ENCODE data around the gene PSD.

PSD gene

GRCh38 chr10:102420181-102420713, 1.7 kb upstream of the PSD start:
- no peak for DNase-seq (ENCODE audit: low spot score)

DNA sequence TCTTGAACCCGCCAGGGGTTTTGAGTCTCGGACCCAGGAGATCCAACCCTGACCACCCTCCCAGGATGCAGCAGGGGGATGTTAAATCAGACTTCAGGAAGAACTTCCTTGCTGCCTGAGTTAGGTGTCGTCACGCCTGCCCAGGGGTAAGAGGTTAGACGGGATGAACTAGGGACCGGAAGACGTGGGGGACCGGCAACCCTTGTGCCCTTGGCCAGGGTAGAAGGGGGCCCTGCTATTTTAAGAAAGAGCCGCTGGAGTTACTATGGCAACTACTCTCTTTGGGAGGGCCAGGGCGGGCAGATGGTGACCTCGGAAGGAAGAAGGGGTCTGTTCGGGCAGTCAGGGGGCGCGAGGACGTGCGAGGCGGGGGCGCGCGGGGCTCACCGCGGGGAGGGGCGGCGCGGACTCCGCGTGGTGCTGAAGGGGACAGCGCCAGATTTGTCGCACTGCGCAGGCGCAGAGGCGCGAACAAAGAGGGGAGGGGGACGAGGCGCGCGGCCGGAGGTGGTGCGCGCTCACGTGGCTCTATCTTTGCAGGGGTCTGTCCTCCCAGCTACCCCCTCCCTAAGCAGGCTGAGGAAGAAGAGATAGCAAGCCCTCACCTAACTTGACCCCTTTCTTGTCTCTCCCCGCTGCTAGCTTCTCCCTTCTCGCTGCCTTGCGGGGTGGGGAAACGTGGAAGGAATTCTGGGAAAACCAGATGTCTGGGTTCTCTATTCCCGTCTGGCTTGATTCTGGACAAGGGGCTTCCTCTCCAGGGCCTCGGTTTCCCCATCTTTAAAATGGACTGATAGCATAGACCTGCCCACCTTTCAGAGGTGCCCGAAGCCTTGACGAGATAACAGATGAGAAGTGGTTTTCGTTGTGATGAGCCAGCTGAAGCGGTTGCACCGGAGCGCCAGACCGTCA, 940 bp upstream of the PSD start:
- peak; percentile 51 for DNase-seq (ENCODE audit: low spot score)

- no peak for DNase-seq (ENCODE audit: low spot score)
Observed at GRCh38 chr10:102416695-102417094, 1.9 kb downstream of the PSD start.

GRCh38 chr10:102416283-102416682, 2.3 kb downstream of the PSD start:
- DNase-seq (ENCODE audit: low spot score): no peak

- no peak for DNase-seq (ENCODE audit: low spot score)
Observed at GRCh38 chr10:102414749-102415148, 3.8 kb downstream of the PSD start.

- no peak for DNase-seq (ENCODE audit: low spot score)
Observed at GRCh38 chr10:102413806-102414561, 4.6 kb downstream of the PSD start.

- no peak for DNase-seq (ENCODE audit: low spot score)
Observed at GRCh38 chr10:102413053-102413705, 5.4 kb downstream of the PSD start.

GRCh38 chr10:102412293-102412692, 6.3 kb downstream of the PSD start:
- DNase-seq (ENCODE audit: low spot score): no peak

- no peak for DNase-seq (ENCODE audit: low spot score)
Observed at GRCh38 chr10:102411341-102412255, 7.0 kb downstream of the PSD start.

GRCh38 chr10:102410429-102411073, 8.0 kb downstream of the PSD start:
- no peak for DNase-seq (ENCODE audit: low spot score)

DNA sequence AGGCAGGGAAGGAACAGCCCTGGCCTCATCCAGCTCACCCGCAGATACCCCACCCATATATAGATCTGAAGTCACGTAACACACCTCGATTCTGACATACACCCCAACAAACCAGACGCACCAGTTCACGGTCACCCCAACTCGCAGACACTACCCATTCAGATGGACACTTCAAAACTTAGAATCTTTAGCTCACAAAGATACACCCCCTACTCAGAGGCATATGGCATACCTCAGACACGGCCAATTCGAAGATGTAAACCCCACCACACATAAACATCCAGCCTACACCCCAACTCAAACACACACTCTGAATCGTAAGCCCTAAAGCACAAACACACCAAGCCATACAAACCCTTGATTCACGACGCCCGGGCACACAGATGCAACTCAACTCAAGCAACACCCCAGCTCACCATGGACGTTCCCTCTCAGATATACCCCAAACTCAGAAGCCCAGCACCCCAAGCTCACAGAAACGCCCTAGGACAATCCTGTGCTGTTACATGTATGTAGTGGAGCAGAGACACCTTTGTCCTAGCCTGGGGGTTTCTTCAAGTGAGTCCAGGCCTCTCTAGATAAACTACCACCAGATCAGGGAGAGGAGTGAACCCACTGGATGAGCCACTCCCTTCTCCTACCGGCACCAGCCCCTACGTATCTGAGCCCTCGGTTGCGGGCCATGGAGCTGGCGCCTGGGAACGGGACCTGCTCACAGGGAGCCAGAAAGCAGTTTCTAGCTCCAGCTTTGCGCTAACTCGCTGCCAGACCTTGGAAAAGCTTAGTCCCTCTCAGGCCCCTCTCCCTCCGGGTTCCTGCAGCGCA, 8.8 kb downstream of the PSD start:
- DNase-seq (ENCODE audit: low spot score): no peak

DNA sequence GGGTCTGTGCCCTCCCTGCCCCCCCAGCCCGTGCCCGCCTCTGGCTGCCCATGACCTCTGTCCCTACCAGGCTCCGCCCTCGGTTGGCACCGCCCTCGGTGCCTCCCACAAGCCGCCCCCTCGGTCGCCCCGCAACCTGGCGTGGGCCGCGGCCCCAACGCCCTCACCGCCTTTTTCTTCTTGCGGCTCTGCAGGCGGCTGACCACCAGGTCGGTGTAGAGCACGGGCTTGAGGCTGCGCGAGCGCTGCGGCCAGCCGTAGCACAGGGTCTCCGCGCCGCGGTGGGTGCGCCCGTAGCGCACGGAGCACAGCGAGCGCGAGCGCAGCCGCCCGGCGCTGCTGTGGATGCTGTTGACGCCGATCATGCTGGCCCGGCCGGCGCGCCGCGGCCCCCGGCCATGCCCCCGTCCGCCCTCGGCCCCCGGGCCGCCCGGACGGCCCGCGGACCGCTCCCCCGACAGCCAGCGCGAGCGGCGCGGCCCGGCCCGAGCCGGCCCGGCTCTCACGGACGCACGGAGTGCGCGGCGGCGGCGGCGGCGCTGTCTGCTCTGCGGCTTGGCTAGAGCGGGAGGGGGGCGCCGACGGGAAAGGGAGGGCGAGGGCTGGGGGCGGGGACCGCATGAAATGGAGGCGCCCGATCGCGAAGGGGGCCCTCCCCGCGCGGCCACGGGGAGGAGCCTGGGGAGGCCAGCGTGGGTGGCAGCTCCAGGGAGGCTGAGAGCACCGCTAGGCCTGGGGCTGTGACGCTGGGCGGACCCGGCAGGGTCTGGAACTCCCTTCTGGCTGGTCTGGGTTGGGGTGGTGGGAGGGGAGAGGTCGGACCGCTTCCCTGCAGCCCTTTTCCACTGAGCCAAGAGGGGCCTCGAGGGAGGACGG, 9.6 kb downstream of the PSD start:
- peak; percentile 47 for DNase-seq (ENCODE audit: low spot score)

DNA sequence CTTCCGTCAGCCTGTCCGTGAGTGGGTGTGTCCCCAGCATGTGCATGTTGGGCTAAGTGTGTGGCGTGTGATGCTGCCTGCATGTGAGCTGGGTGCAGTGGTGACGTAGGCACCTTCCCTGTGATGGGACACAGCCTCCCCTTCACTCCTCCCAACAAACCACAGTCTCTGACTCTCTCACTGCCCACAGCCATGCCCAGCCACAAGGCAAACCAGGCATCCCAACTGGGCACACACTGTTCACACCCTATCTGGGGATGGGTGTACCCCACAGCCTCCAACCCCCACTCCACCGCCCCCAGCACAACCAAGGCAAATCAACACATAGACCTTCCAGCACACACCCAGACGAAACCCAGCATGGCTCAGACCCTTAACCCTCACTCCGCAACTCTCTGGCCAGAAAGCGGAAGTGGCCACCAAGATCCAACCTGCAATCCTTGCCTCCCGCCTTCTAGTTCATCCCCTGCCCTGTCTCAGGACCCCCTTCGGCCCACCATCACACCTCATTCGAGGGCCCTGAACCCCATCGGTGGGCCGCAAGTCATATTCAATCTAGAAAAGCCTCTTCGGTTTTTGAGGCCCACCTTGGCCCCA, 10.4 kb downstream of the PSD start:
- DNase-seq (ENCODE audit: low spot score): no peak

GRCh38 chr10:102407425-102408130, 11.0 kb downstream of the PSD start:
- DNase-seq (ENCODE audit: low spot score): no peak

GRCh38 chr10:102406815-102407214, 11.8 kb downstream of the PSD start:
- no peak for DNase-seq (ENCODE audit: low spot score)

DNA sequence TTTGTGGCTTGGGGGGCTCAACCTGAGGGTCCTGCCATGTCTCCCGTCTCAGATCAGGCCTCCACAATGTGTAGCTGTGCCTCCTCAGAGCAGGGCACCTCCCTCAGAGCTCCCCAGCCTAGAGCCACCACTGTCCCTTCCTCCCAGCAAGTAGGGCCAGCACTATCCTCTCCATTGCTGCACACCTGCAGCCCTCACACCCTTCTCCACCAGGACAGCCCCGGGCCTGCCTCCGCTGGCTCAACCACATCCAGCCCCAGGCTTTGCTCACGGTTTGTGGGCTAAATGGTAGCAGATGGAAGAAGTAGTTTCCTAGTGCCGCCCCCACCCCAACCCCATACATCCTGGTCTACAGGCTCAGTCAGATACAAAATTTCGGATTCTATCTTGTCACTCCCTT, 13.0 kb downstream of the PSD start:
- no peak for DNase-seq (ENCODE audit: low spot score)

DNA sequence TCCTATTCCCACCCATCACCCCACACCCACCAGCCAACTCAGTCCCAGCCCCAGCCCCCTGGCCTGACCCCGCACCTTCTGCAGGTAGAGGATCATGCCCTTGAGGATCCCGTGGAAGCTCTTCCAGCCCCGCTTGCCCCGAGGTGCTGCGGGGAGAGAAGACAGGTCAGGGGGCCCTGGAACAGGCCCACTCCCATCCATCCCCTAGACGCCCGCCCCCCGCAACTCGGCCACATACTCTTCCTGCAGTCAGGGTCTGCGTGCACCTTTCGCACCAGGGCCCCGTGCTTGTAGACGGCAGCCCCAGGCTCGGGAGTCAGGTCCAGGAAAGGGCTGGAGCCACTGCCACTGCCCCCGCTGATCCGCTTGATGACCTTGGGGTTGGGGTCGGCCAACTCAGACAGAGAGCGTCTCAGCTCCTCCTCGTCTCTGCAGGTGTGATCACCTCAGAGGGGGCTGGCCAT, 13.4 kb downstream of the PSD start:
- DNase-seq (ENCODE audit: low spot score): no peak
